Stimulated activated CD8-positive, alpha-beta memory T cell treated with anti-CD3 and anti-CD28 coated beads, Interleukin-4, amount 100 ng/mL, for 4 hours (primary cell): ENCODE measurements around the gene S100A16.
"Not testable (repeated sequence)": the region's sequence is repeated elsewhere in the genome, so short reads cannot be mapped to it uniquely, and the experiment has no call there.

Experiments
- DNase-seq, 2 donors: peaks; one replicate each; pipeline ENCODE4 v3.0.0-alpha.2; 2020; ENCODE audit warnings: low read depth in 2 of 2, low spot score in 1 of 2

The S100A16 gene

DNA sequence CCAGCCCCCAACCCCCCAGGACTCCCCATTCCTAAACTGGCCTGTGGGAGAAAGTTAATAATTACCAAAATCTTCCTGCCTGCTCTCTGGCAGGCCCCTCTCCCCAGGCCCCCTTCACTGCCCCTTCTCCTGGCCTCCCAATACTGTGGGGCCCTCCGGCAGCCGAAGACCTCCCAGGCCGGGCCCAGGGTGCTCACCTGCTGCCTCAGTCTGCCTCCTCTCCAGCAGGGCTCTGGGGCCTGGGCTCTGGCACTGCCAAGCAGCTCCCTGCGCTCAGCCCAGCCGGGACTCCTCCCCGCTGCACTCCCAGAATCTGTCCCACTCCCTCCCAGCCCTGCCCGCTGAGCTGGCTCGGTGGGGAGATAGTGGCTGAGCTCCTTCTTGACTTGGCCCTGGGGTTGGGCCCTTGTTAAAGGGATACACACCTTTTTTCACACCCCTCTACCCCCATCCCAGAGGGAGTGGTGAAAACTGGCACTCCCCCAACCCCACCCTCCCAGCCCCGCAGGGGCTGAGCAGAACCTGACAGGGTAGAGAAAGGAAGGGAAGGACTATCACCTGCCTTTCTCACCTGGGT is at the start of gene S100A16:
Gene S100A16, minus strand, starts transcription at position 383 of the 577 bp plus-strand sequence. CDS start 4,986 bp downstream, outside the sequence.
- DNase-seq: no peak

GRCh38 chr1:153662269-153662668 is 49.3 kb upstream of the S100A16 start:
- no peak for DNase-seq

GRCh38 chr1:153661111-153661708 is 48.3 kb upstream of the S100A16 start:
- DNase-seq: no peak

GRCh38 chr1:153659656-153660055 is 46.7 kb upstream of the S100A16 start:
- DNase-seq: no peak

DNA sequence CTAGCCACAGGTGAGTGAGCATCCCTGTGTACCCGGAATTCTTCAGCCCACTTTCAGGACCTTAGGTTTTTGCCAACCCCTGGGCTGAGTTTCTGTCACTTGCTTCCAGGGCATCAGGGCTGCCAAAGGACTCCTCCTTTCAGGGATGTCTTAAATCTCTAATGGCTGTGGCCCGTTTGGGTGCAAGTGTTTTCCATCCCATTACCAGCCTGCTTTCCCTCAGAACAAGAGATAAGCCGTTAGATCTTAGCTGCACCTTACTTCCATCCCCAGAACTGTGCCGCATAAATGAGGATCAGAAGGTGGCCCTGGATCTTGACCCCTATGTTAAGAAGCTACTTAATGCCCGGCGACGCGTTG is 46.2 kb upstream of the S100A16 start:
- DNase-seq: no peak

DNA sequence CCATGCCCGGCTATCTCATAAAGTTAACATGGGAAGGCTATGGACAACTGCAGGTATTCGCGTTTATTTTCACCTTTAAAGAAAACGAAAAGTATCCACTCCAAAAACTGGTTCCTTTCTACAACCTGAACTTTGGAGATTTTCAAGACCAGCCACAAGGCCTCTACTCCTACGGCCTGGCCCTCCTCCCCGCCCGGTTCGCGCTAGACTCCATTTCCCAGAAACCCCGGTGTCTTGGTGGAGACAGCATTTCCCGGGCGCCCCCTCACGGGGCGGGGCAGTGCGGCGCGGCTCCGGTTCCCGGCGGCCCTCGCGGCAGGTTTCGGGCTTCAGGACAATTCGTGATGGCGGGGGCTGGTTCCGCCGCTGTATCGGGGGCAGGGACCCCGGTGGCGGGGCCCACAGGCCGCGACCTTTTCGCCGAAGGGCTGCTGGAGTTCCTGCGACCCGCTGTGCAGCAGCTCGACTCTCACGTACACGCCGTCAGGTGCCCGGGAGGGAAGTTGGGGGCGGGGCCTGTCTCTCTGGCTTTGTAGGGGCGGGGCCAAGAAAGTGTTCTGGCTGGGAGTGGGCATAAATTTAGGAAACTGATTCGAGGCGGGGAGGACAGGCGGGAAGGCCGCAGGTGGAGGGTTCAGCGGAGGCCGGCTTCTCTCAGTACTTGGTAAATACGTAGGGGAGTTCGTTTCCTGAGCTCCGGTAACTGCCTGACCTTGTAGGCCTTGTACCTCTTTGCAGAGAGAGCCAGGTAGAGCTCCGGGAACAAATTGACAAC is 45.6 kb upstream of the S100A16 start, which contains the start of gene SNAPIN:
Gene SNAPIN, plus strand, starts transcription at position 304 of the 775 bp plus-strand sequence. Its CDS starts 41 bp downstream, at position 345.
- peak; percentile 72 to 82 for DNase-seq

DNA sequence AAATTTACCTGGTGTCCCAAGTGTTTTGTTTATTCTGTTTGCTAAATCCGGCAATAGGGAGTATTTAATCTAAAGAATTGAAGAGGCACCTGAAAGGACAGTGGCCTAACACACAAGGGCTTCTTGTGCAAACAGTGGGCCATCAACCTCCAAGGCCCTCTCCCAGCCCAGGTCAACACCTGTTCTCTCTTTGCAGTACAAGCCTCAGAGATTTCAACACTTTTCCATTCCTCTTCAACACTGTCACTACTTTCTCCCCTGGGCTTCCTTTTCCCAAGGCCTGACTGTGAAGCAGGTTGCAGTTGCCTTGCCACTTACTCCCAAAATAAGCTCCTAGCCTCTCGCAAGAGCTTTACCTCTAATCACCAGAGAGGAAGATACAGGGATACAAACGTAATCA is 42.4 kb upstream of the S100A16 start:
- no peak for DNase-seq

- DNase-seq: no peak
Measured at GRCh38 chr1:153652805-153653500, 40.0 kb upstream of the S100A16 start.

GRCh38 chr1:153651771-153652170 is 38.8 kb upstream of the S100A16 start:
- no peak for DNase-seq

- no peak for DNase-seq
Measured at GRCh38 chr1:153649863-153650235, 36.9 kb upstream of the S100A16 start.

- no peak for DNase-seq
Measured at GRCh38 chr1:153649137-153649862, 36.4 kb upstream of the S100A16 start.

GRCh38 chr1:153648000-153648643 is 35.2 kb upstream of the S100A16 start:
- DNase-seq: no peak

DNA sequence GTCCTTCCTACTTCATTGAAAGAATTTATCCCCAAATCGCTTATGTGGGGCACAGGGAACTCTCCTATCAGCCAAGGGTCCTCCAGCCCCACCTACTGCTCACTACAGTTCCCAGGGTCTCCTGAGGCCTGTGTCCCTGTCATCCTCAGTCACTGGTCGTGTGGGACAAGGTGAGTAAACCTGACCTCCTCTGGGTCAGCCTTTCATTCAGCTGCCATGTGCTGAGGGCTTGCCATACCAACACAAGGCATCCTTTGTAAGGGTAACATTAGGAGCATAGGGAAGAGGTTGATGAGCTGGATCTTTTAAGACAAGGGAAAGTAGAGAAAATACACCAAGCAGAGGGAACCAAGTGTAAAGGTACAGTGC is 34.4 kb upstream of the S100A16 start:
- no peak for DNase-seq

GRCh38 chr1:153646672-153647345 is 33.9 kb upstream of the S100A16 start:
- DNase-seq: no peak

DNA sequence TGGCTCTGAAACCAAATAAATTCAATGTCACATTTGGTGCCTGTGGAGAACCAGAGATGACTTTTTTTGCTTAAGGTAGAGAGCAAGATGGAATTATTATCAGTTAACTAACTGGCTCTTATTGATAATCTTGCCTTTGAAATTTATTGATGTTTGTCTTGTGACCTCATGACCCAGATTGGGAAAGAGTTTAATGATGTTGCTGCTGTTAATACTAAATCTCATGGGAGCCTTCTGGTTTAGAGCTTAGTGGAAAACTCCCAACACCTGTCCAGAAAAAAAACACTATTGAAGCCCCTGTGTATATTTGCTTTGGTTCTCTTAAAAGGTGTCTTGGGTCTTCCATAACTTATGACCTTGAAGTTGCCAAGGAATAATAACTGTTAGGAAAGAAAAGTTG is 30.9 kb upstream of the S100A16 start:
- DNase-seq: no peak

DNA sequence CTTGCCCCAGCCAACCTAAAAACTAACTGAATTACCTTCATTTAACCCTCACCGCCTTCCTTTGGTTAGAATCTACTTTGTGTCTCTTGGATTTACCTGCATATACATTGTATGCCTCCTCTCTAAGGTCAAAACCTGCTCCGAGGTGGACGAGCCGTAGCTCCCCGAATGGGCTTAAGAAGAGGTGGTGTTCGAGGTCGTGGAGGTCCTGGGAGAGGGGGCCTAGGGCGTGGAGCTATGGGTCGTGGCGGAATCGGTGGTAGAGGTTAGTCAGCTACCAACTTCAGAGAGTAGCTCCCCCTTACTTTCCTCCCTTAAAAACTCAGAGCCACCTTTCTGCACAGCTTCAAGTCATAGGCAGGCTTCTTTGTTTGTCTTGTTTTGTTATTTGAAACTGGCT is 30.2 kb upstream of the S100A16 start:
- DNase-seq: no peak

DNA sequence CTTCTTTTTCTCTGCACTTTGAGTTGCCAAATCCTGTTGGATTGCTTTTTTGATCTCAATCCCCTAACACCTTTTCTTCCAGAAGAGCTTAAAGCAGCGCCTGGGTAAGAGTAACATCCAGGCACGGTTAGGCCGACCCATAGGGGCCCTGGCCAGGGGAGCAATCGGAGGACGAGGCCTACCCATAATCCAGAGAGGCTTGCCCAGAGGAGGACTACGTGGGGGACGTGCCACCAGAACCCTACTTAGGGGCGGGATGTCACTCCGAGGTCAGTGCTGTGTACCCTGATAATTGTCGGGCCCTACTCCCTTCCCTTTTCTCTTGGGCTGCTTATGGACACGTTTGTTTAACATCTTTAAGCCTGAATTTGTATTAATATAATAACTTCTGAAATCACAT is 29.2 kb upstream of the S100A16 start:
- DNase-seq: no peak

- DNase-seq: no peak
Measured at GRCh38 chr1:153640861-153641260, 27.9 kb upstream of the S100A16 start.

GRCh38 chr1:153640213-153640612 is 27.3 kb upstream of the S100A16 start:
- DNase-seq: not testable (repeated sequence)

GRCh38 chr1:153639280-153639679 is 26.3 kb upstream of the S100A16 start:
- no peak for DNase-seq
